HG03064 (cell line): ENCODE results near the gene THAP3.
"Not testable (repeated sequence)": the region's sequence is repeated elsewhere in the genome, so short reads cannot be mapped to it uniquely, and the experiment has no call there.

Source experiments
- ATAC-seq: cut with Tn5 transposase; IDR thresholded peaks from one replicate; pipeline ENCODE4 v1.9.1; 2021; ENCODE audit warnings: low read depth; ENCODE audit not compliant: unreplicated experiment

Gene THAP3

GRCh38 chr1:6590046-6590445 is 34.6 kb upstream of the THAP3 start:
- no peak for ATAC-seq

GRCh38 chr1:6591222-6591621 is 33.4 kb upstream of the THAP3 start:
- ATAC-seq: no peak

DNA sequence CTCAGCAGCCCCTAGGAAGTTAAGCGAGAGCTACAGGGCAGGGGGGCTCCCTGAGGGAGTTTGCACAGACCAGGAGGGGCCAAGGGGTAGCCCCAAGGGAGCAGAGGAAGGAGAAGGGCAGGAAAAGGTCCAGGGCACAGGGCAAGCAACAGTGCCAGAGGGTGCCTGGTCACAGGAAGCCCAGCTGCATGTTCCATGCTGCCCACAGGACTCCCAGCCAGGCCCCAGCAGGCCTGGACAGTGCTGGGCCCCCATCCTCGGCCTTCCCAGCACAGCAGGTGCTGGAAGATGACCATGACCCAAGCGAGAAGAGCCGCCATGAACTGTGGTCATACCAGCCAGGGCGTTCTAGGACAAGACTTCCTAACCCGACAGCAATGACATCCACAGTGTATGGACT is 33.0 kb upstream of the THAP3 start:
- no peak for ATAC-seq

GRCh38 chr1:6592441-6592840 is 32.2 kb upstream of the THAP3 start:
- ATAC-seq: no peak

- no peak for ATAC-seq
These were observed 31.6 kb upstream of the THAP3 start for GRCh38 chr1:6592865-6593593.

DNA sequence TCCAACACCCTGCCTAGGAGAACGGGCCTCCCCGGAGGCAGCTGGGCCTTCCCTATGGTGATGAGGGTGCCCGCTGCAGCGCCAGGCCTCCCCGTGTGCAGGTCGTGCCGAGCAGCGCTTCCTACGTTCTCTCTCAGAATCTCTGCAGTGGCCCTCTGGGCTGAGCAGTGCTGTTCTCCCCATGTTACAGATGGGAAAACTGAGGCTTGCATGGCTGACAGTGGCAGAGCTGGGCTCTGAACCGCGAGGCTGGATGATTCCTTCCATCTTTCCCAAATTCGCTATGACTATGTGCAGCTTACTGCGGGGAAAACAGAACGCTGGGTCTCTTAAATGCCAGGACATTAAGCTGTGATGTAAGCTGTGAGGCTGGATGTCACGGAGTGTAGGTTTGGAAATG is 30.9 kb upstream of the THAP3 start:
- no peak for ATAC-seq

GRCh38 chr1:6594977-6595740 is 29.5 kb upstream of the THAP3 start:
- no peak for ATAC-seq

- ATAC-seq: no peak
These were observed 28.3 kb upstream of the THAP3 start for GRCh38 chr1:6596351-6596750.

GRCh38 chr1:6596886-6597776 is 27.5 kb upstream of the THAP3 start:
- ATAC-seq: no peak

DNA sequence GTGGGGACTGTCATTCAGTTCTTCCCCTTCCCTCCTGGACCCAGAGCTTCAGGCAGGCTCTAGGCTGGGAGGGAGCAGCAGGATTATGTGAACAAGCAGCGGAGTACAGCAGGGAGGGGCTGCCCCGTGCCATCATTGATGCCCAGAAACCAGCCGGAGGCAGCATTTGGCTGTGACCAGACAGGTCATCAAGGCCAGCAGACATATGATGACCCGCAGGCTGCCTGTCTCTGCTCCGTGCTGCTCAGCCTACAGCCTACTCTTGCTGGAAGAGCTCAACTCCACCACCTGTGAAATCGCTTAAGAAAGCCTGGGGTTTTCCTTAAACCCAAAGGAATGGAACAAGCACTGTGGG is 26.9 kb upstream of the THAP3 start:
- no peak for ATAC-seq

DNA sequence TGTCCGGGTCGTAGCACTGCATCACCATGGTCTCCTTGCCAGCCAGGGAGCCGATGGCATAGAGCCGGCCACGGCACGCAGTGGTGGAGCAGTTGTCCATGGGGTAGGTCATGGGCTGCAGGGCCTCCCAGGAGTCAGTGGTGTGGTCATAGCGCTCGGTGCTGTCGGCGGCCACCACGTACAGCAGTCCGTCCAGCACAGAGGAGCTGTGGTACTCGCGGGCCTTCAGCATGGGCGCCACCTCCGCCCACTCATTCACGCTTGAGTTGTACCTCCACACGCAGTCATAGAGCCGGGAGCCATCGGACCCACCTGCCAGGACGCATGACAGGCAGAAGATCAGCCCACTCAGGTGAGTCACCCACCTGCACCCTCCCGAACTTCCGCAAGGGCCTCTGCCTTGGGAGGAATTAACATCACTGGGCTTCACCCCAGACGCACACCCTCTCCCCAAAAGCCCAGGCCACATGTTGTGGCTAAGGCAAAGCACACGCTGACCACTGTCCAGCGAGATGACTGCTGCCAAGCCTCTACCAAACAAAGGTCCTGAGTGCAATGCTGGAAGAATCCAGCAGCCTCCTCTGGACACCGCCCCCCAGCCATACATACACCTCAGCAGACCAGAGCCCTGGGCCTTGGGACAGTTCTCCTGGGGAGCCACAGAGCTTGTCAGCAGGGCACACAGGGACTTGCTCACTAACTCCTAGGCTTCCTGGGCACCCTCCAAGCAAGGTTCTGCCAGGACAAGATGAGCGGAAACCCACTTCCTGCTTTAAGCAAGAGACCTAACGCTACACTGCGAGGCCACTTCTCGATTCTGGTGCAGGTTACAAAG is 25.3 kb upstream of the THAP3 start:
- no peak for ATAC-seq

GRCh38 chr1:6599991-6600390 is 24.7 kb upstream of the THAP3 start:
- ATAC-seq: not testable (repeated sequence)

- no peak for ATAC-seq
These were observed 24.1 kb upstream of the THAP3 start for GRCh38 chr1:6600410-6601048.

DNA sequence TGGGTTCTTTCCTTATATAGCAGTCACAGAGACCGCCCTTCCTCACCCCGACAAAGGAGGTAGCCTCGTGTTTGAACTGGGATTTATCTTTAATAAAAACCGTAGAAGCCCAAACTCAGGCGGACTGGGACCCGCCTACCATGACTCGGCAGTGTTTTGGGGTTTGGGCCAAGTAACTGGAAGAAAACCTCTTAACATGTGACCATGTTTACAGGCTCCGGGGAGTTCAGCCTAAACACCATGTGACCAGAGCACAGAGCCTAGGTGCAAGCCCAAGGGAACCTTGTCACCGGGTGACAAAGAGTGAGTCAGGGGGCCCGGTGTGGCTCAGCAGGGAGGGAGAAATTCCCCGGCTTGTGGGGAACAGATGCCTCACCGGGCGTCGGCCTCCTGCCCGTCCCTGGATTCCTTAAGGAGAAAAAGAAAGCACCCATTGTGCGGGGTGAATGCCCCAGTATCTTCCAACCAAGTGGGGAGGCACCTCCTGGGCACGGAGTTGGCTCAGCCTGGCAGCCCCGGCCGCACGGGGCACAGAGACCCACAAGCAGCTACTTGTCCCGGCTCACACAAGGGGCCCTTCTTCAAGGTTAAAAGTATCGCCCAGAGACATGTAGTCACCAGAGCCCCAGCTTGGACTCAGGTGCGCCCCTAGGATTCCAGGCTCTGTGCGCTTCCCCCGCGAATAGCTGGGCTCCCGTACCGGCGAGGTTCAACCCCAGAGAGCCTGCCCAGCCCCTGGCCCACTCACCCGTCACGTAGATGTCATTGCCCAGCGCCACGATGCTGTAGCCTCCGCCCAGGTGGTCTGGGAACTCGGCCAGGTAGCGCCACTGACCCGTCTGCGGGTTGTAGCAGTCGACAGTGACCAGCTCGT is 23.4 kb upstream of the THAP3 start:
- no peak for ATAC-seq

DNA sequence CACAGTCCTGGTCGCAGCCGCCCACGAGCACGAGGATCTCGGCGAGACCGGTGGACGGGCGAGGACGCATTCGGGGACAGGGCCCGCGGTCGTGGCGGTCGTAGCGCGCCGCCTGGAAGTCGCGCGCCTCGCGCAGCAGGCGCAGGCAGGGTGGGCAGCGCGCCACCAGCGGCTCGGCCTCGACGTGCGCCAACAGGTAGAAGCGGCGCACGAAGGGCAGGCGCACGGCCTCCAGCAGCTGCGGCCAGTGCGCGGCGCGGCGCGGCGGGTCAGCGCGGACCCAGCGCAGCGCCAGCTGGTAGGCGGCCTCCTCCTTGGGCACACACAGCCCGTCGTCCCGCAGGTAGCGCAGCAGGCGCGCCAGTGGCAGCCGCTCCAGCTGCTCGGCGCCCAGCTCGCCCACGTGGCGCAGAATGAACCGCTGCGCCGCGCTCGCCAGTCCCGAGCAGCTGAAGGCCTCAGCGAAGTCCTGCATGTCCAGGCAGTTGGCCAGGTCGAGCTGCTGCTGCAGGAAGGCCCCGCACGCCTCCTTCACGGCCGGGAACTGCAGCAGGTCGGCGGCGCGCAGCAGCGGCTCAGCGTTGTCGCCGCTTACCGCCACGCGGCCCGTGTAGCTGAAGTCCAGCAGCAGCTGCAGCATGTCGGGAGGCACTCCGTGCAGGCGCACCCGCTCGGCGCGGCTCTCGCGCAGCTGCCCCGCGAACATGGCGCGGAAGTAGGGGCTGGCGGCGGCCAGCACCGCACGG is 22.6 kb upstream of the THAP3 start:
- peak; percentile 31 for ATAC-seq

- peak; percentile 53 for ATAC-seq
These were observed 21.9 kb upstream of the THAP3 start, which contains the start of gene KLHL21 for GRCh38 chr1:6602669-6603237. KLHL21 (minus strand) TSS chr1:6602869; CDS start chr1:6602817, 52 bp downstream.

- peak; percentile 9 for ATAC-seq
These were observed 21.3 kb upstream of the THAP3 start for GRCh38 chr1:6603238-6603914.
